Measurements from ENCODE around the gene SERPINI1. TPM values are rescaled to one million over a fixed set of nuclear protein-coding genes. Genes with fewer than 3 reads are reported as not detected.

SERPINI1 gene
- total RNA-seq, 6 experiments from 2014 or later: 2.2 to 6.2 (median 2.6) TPM

DNA sequence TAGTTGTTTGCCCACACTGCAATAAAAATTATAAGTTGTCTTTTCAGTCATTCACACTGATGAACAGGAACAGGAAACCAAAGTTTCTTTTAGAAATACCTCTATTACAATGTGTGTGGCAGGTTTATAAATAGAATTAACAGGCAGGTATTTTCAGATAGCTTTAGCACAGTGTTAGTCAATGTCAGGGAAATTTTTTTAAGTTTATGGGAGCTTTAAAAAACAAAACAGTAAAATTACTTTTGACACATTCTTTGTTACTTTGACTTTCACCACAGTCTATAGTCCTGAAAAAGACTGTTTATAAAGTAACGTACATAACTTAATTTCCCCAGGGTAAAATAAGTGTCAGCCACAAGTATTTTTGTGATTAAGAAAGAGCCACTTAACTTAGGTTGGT lies 38.1 kb downstream of the SERPINI1 start:
- TF ChIP-seq, protein P1, sequence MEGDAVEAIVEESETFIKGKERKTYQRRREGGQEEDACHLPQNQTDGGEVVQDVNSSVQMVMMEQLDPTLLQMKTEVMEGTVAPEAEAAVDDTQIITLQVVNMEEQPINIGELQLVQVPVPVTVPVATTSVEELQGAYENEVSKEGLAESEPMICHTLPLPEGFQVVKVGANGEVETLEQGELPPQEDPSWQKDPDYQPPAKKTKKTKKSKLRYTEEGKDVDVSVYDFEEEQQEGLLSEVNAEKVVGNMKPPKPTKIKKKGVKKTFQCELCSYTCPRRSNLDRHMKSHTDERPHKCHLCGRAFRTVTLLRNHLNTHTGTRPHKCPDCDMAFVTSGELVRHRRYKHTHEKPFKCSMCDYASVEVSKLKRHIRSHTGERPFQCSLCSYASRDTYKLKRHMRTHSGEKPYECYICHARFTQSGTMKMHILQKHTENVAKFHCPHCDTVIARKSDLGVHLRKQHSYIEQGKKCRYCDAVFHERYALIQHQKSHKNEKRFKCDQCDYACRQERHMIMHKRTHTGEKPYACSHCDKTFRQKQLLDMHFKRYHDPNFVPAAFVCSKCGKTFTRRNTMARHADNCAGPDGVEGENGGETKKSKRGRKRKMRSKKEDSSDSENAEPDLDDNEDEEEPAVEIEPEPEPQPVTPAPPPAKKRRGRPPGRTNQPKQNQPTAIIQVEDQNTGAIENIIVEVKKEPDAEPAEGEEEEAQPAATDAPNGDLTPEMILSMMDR (IDR thresholded peaks at IDR 0.05): no peak
- H3K27me3 Mint-ChIP-seq (ENCODE audit: insufficient read depth): no peaks in the 10 kb centered on the region
- no peak for DNase-seq
- no peak overlapping the region for H3K4me3 Mint-ChIP-seq
- H3K36me3 Mint-ChIP-seq (ENCODE audit: low read depth): no peaks in the 10 kb centered on the region
- H3K9me3 Mint-ChIP-seq: peaks cover 10% of the 10 kb centered on the region; the same call in 1 of the 2 replicates
- H3K4me1 Mint-ChIP-seq (ENCODE audit: low read depth): no peaks in the 10 kb centered on the region
- no peak overlapping the region for H3K27ac Mint-ChIP-seq

GRCh38 chr3:167776066-167776685 lies 40.7 kb downstream of the SERPINI1 start:
- H3K9me3 Mint-ChIP-seq: peaks cover 11% of the 10 kb centered on the region; the same call in 1 of the 2 replicates
- no peaks in the 10 kb centered on the region for H3K4me1 Mint-ChIP-seq (ENCODE audit: low read depth)
- no peak overlapping the region for H3K4me3 Mint-ChIP-seq
- no peak for DNase-seq
- no peaks in the 10 kb centered on the region for H3K36me3 Mint-ChIP-seq (ENCODE audit: low read depth)
- H3K27me3 Mint-ChIP-seq (ENCODE audit: insufficient read depth): no peaks in the 10 kb centered on the region
- no peak overlapping the region for H3K27ac Mint-ChIP-seq
- TF ChIP-seq, protein P1 (IDR thresholded peaks at IDR 0.05): no peak

- no peak for DNase-seq
- H3K4me1 Mint-ChIP-seq (ENCODE audit: low read depth): no peaks in the 10 kb centered on the region
- peaks cover 12% of the 10 kb centered on the region for H3K9me3 Mint-ChIP-seq
- H3K27me3 Mint-ChIP-seq (ENCODE audit: insufficient read depth): no peaks in the 10 kb centered on the region
- H3K27ac Mint-ChIP-seq: no peak overlapping the region
- TF ChIP-seq, protein P1 (IDR thresholded peaks at IDR 0.05): no peak
- no peaks in the 10 kb centered on the region for H3K36me3 Mint-ChIP-seq (ENCODE audit: low read depth)
- H3K4me3 Mint-ChIP-seq: no peak overlapping the region
These were observed 41.8 kb downstream of the SERPINI1 start for GRCh38 chr3:167777356-167777755.

GRCh38 chr3:167780214-167780883 lies 44.8 kb downstream of the SERPINI1 start:
- no peaks in the 10 kb centered on the region for H3K36me3 Mint-ChIP-seq (ENCODE audit: low read depth)

DNA sequence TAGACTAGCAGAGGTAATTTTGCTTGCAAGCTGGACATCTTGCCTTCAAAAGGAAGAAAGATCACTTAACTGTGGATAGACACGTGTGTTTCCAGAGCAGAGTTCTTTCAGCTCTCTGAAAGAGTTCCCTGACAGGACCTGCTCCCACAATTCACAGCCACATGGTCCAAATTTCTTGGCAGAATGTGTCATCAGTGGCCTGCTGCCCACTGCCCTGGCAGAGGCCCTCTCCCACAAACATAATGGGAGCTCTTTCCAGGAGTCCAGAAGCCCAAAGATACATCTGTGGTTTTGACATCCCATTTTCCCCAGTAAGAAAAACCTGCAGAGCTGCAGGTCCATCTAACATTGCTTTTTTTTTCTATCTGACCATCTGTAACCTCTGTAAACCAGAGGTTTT lies 48.3 kb downstream of the SERPINI1 start:
- H3K4me1 Mint-ChIP-seq (ENCODE audit: low read depth): no peaks in the 10 kb centered on the region
- H3K9me3 Mint-ChIP-seq: peaks cover 18% of the 10 kb centered on the region
- TF ChIP-seq, protein P1 (IDR thresholded peaks at IDR 0.05): no peak
- H3K27me3 Mint-ChIP-seq (ENCODE audit: insufficient read depth): no peaks in the 10 kb centered on the region
- no peak for DNase-seq
- no peak overlapping the region for H3K4me3 Mint-ChIP-seq
- no peak overlapping the region for H3K27ac Mint-ChIP-seq
- H3K36me3 Mint-ChIP-seq (ENCODE audit: low read depth): no peaks in the 10 kb centered on the region

More at GRCh38 chr3:167780214-167780883, 44.8 kb downstream of the SERPINI1 start:
- DNase-seq: no peak
- TF ChIP-seq, protein P1 (IDR thresholded peaks at IDR 0.05): no peak
- H3K4me1 Mint-ChIP-seq (ENCODE audit: low read depth): no peaks in the 10 kb centered on the region
- no peak overlapping the region for H3K4me3 Mint-ChIP-seq
- no peaks in the 10 kb centered on the region for H3K27me3 Mint-ChIP-seq (ENCODE audit: insufficient read depth)
- peaks cover 26% of the 10 kb centered on the region for H3K9me3 Mint-ChIP-seq
- H3K27ac Mint-ChIP-seq: no peak overlapping the region

All from HFFc6 (cell line).